NCI-H1048 (cell line): ENCODE measurements around the gene TMEM62.
"Not testable (repeated sequence)": the region's sequence is repeated elsewhere in the genome, so short reads cannot be mapped to it uniquely, and the experiment has no call there.

Experiments
- DNase-seq: peaks from one replicate; lab custom pipeline; 2025; lab: John Stamatoyannopoulos, UW

Gene TMEM62

DNA sequence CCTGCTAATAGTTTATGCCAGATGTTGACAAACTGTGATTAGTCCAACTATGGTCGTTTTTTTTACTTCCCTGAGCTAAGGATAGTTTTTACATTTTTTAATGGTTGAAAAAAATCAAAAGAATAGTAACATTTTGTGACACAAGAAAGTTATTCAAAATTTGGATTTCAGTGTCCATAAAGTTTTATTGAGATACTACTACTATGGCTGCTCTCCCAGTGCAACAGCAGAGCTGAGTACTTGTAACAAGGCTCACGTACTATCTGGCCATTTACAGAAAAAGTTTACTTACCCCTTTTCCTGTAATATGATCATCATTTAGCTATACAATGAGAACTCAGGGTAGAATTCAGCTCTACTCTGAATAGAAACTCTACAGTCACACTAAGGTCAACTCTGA is 11.5 kb upstream of the TMEM62 start:
- no peak for DNase-seq

DNA sequence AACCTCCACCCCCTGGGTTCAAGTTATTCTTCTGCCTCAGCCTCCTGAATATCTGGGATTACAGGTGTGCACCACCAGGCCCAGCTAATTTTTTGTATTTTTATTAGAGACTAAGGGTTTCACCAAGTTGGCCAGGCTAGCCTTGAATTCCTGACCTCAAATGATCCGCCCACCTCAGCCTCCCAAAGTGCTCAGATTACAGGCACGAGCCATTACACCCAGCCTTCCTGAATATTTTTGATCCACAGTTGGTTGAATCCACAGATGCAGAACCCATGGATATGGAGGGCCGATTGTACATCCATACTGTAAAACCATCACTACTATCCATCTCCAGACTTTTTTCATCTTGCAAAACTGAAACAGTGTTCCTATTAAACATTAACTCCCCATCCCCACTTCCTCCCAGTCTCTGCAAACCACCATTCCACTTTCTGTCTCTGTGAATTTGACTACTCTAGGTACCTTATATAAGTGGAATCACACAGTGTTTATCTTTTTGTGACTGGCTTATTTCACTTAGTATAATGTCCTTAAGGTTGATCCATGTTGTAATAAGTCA is 8.2 kb upstream of the TMEM62 start:
- no peak for DNase-seq

DNA sequence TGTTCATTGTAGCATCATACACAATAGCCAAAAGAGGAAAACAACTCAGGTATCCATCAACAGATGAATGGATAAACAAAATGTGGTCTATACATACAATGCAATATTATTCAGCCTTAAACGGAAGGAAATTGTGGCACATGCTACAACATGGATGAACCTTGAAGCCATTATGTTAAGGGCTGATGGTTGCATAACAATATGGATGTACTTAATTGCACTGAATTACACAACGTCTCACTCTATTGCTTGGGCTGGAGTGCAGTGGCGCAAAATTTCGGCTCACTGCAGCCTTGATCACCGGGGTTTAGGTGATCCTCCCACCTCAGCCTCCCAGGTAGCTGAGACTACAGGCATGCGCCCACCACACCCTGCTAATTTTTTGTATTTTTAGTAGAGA is 7.0 kb upstream of the TMEM62 start:
- no peak for DNase-seq

DNA sequence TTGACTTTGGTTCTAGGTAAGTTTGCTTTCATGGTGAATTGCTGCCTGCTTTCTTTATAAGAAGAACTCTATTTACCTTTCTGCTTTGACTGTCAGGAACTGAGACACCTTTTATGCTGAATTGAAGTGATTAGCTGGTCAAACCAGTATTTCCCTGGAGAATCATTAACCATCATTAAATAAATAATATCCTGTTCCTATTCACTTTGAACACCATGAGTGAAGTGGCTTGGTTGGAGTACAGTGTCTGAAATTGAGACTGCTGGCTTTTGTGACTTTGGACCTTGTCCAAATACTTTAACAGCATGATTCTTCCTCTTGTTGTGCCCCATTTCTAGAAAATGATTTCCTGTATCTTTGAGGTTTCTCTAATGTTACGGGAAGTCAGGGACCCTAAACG is 5.6 kb upstream of the TMEM62 start:
- no peak for DNase-seq

DNA sequence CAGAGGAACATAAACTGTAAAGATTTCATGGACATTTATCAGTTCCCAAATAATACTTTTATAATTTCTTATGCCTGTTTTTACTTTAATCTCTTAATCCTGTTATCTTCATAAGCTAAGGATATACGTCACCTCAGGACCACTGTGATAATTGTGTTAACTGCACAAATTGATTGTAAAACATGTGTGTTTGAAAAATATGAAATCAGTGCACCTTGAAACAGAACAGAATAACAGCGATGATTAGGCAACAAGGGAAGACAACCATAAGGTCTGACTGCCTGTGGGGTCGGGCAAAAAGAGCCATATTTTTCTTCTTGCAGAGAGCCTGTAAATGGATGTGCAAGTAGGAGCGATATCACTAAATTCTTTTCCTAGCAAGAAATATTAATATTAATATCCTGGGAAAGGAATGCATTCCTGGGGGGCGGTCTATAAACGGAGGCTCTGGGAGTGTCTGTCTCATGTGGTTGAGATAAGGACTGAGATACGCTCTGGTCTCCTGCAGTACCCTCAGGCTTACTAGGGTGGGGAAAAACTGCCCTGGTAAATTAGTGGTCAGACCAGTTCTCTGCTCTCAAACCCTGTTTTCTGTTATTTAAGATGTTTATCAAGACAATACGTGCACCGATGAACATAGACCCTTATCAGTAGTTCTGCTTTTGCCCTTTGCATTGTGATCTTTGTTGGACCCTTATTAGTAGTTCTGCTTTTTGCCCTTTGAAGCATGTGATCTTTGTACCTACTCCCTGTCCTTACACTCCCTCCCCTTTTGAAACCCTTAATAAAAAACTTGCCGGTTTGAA is 5.0 kb upstream of the TMEM62 start:
- not testable (repeated sequence) for DNase-seq

DNA sequence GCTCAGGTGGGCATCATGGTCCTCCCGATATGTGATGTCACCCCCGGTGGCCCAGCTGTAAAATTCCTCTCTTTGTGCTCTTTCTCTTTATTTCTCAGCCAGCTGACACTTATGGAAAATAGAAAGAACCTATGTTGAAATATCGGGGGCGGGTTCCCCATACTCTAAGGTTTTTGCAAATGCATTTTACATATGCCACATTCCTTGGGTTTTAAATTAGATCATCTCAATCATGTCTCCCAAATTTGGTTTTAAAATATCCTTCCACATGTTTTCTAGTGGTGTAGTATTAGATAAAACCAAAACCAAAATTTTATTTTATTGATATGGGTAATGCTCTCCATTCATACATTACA is 4.4 kb upstream of the TMEM62 start:
- no peak for DNase-seq

DNA sequence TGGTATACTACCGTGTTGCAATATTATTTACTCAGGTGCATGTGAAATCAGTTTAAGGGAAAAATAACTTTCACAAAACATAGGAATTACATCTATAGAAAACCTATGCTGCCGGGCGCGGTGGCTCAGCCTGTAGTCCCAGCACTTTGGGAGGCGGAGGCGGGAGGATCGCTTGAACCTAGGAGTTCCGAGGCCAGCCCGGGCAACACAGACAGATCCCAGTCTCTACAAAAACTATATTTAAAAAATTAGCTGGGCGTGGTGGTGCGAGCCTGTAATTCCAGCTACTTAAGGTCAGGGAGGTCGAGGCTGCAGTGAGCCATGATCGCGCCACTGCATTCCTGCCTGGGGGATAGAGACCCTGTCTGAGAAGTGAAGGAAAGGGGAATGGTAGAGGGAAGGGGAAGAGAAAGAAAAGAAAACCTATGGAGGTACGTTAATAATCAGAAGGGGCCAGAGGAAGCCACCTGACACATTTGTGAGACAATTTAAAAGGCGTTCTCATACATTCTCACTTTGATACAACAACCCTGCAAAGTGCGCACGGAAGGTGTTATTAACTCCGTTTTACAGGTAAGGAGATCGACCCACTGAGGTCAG is 456 bp upstream of the TMEM62 start:
- DNase-seq: no peak

DNA sequence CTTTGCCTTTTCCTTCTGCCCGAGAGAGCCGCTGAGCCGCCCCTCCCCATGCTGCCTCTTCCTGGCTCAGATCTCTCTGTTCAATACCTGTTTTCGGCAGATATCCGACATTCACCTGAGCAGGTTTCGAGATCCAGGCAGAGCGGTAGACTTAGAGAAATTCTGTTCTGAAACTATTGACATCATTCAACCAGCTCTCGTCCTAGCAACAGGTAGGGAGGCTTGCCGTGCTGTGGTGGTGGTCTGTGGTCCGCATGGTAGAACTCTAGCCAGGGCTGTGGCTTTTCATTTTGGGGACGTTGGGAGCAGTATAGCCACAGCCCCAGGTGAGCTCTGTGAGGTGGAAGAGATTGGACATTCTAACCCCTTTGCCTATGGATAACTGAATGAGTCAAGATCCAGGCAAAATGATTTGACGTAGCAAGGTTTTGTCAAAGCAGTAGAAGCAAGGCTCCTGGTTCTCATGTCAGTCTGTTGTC is 810 bp downstream of the TMEM62 start:
- no peak for DNase-seq

DNA sequence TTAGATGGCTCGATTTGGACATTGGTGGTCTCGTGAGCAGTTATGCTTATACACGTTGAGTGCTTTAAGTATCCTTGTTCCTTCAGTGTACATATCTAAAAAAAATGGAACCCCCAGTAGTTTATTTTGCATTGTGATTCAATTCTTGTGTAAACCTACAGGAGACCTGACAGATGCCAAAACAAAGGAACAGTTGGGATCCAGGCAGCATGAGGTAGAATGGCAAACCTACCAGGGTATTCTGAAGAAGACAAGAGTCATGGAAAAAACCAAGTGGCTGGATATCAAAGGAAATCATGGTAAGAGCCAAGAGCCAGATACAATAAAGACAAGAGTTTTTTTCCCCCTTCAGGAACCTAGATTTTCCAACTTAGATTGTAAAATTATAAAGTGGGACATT is 2.0 kb downstream of the TMEM62 start:
- DNase-seq: no peak

DNA sequence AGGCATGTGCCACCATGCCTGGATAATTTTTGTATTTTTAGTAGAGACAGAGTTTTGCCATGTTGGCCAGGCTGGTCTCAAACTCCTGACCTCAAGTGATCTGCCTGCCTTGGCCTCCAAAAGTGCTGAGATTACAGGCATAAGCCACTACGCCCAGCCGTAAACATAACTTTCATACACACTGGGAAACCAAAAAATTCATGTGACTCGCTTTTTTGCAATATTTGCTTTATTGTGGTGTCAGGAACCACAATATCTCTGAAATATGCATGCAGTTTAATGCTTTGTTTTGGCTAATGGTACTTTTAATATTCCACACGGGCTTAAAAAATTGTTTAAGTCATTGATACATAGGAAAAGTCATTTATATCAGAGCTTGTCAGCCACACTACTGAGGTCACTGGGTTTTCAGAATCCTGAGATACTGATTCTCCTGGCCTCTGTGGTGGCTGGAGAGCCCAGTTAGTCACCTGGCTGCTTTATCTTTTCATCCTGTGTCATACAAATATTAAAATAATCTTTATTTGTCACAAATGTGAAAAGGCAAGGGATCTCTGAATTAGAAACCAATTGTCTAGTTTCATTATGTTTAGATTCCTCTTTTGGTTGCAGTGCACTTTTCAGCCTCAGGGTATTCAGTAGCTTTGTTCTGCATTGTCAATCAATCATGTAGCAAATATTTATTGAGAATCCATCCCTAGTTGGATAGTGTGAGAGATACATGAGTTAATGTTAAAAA is 10.0 kb downstream of the TMEM62 start:
- DNase-seq: no peak

DNA sequence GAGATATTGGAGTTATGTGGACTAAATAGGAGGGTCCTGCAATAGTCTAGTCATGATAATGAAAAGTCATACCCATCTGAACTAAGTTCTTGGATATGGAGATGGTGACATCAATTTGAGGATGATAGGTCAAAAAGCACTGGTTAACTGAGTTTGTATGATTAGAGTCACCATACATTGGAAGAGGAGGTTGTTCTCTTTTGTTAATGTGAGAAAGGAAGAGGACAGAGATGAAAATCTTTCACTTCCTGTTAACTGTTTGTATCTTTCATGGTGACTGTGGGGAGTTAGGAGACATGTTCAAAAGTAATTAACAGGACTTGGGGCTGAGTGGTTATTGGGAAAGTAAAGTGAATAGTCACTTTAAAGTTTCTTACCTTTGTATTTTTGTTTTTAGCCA is 11.1 kb downstream of the TMEM62 start:
- no peak for DNase-seq

DNA sequence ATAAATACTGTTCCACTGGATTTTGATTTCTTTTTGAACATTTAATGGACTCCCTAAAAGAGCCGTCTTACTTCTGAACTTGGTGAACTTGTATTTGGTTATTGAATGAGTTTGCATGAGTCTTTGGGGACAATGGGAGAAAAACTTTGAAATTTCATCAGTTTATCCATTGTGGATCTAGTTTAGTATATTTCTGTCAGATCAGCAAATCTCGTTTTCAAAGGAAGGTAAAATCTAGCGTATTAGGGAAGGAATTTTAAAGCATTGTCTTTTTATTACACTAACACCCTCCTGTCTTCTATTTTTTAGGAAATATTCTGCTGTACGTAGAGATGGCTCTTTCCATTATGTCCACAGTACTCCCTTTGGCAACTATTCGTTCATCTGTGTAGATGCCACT is 12.8 kb downstream of the TMEM62 start:
- no peak for DNase-seq

DNA sequence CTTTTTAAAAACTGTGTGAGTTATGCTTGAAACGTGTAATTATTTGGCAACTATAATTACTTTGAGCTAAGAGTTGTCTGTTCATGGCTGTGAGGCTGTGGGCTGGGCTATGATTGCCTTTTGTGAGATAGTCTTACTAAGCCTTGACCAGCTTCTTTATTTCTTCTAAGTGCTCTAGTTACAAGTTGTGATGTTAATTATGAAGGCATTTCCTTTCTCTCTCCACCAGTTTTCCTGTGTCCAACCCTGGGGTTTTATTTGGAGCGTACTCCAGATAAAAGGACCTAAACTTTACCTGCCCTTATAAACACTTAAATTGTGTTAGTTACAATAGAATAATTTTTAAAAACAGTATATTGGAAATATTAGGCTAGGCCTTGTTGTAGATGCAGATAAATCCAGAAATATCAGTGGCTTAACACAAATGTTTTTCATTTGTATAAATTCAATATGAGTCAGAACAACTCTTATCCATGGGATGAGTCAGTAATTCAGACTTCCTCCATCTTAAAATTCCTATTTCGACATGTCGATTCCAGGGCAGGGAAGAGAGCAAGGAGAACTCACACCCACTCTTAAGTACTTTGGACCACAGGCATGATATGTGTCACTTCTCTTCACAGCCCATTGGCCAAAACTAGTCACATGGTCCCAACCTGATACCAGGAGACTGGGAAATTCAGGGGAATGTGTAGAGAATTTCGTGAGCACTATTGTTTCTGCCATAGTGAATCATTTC is 17.0 kb downstream of the TMEM62 start:
- DNase-seq: no peak

DNA sequence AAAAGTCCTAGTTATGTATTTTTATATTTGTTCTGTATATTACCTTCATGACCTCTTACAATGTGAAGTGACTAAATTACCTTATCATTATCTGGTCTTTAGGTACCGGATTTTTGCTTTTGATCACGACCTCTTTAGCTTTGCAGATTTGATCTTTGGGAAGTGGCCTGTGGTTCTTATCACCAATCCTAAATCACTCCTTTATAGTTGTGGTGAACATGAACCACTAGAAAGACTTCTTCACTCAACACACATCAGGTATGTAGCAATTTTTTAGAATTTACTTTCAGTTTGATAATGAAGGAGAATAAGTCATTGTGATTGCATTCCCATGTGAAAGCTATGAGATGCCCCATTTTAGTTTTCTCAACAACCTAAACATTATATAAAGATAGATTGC is 18.3 kb downstream of the TMEM62 start:
- DNase-seq: no peak

DNA sequence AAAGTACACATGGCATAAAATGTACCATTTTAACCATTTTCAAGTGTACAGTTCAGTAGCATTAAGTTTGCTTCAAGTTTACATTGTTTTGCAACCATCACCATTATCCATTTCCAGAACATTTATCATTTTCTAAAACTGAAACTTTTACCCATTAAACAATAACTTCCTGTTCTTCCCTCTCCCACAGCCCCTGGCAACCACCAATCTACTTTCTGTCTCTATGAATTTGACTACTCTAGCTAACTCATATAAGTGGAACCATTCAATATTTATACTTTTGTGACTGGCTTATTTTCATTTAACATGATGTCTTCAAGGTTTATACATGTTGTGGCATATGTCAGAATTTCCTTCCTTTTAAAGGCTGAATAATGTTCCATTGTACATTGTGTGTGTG is 19.9 kb downstream of the TMEM62 start:
- no peak for DNase-seq

DNA sequence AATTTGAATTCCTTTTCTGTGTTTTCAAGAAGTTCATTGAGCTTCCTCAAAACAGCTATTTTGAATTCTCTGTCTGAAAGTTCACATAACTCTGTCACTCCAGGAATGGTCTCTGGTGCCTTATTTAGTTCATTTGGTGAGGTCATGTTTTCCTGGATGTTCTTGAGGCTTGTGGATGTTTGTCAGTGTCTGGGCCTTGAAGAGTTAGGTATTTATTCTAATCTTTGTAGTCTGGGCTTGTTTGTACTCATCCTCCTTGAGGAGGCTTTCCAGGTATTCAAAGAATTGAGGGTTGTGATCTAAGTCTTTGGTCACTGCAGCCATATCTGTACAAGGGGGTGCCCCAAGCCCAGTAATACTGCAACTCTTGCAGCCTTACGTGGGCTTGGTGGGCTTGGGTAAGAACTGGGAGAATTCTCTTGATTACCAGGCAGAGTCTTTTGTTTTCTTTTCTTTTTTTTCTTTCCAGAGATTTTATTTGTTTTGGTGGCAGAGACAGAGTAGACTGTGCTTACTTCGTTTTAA is 32.5 kb downstream of the TMEM62 start:
- DNase-seq: no peak

DNA sequence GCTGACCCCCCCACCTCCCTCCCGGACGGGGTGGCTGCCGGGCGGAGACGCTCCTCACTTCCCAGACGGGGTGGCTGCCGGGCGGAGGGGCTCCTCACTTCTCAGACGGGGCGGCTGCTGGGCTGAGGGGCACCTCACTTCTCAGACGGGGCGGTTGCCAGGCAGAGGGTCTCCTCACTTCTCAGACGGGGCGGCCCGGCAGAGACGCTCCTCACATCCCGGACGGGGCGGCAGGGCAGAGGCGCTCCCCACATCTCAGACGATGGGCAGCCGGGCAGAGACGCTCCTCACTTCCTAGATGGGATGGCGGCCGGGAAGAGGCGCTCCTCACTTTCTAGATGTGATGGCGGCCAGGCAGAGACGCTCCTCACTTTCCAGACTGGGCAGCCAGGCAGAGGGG is 33.9 kb downstream of the TMEM62 start:
- DNase-seq: not testable (repeated sequence)

DNA sequence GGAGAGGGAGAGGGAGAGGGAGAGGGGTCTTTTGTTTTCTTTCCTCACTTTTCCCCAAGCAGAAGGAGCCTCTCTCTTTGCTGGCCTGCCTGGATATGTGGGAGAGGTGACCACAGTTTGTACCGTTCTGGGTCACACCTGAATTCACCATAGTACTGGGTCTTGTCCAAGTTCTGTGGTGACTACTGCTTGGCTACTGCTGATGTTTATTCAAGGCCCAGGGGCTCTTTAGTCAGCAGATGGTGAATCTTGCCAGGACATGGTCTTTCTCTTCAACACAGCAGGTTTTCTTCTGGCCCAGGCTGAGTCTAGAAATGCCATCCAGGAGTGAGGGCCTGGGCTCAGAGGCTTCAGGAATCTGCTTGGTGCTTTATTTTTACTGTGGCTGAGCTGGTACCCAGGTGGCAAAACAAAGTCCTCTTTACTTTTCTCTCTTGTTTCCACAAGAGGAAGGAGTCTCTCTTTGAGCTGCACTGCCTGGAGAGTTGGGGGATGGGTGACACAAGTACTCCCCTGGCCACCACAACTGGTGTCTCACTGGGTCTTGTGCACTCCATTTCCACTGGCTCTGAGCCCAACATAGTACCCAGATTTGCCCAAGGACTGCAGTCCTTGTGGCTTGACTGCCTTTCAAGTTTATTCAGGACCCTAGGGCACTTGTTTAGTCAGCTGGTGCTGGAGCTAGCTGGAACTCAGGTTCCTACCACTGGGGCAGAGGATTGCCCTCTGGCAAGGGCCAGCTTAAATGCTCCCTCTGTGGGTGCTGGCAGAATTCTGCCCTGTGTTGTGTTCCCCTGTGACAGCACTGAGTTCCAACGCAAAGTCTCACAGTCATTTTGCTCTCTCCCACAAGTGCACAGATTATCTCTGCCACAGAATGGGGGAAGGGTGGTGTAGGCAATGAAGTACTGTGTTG is 35.1 kb downstream of the TMEM62 start:
- DNase-seq: no peak

DNA sequence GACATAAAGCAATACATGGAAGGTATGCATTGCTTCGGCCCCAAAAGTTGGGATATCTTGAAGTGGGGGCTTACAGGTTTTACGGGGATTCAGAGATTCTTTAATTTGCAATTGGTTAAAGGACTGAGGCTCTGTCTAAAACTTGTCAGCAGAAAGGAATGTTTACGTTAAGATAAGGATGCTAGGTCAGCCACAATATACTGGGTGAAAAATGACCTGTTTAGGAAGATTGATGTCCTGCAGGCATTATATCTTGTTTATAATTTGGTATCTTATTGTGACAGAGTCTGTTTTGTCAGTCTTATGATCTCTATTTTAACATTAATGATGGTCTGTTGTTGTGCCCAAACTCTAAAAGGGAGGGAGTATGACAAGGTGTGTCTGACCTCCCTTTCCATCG is 36.5 kb downstream of the TMEM62 start:
- no peak for DNase-seq

DNA sequence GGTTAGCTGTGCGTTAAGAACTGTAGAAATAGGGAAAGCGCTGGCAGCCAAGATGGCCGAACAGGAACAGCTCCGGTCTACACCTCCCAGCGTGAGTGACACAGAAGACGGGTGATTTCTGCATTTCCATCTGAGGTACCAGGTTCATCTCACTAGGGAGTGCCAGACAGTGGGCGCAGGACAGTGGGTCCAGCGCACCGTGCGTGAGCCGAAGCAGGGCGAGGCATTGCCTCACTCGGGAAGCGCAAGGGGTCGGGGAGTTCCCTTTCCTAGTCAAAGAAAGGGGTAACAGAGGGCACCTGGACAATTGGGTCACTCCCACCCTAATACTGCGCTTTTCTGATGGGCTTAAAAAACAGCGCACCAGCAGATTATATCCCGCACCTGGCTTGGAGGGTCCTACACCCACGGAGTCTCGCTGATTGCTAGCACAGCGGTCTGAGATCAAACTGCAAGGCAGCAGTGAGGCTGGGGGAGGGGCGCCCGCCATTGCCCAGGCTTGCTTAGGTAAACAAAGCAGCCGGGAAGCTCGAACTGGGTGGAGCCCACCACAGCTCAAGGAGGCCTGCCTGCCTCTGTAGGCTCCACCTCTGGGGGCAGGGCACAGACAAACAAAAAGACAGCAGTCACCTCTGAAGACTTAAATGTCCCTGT is 42.4 kb downstream of the TMEM62 start:
- DNase-seq: not testable (repeated sequence)
